Suppressor macrophage treated with lipopolysaccharide for 4 hours (primary cell): ENCODE results near the gene DLG2.

Source experiments
- DNase-seq: peaks from one replicate; pipeline ENCODE4 v3.0.0-alpha.2; 2020

Gene DLG2

GRCh38 chr11:84297570-84297969, 1329.6 kb downstream of the DLG2 start:
- no peak for DNase-seq

- no peak for DNase-seq
Measured at GRCh38 chr11:84295815-84296214, 1331.3 kb downstream of the DLG2 start.

DNA sequence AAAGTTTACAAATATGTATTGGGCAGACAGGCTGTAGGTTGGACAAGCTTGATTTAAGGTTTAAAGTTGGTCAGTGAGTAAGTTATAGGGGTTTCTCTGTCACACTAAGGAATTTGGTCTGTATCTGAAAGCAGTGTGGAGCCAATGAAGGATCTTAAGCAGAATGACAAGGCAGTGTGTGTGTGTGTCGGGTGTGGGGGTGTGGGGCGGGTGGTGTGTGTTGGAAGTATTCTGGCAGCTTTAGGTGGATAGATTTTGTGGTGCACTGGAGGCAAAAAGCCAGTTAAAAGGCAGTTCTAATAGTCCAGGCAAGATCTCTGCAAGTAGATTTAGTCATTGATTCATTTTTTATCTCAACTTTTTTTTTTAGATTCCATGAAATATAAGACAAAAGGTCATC, 1334.2 kb downstream of the DLG2 start:
- DNase-seq, result no peak

DNA sequence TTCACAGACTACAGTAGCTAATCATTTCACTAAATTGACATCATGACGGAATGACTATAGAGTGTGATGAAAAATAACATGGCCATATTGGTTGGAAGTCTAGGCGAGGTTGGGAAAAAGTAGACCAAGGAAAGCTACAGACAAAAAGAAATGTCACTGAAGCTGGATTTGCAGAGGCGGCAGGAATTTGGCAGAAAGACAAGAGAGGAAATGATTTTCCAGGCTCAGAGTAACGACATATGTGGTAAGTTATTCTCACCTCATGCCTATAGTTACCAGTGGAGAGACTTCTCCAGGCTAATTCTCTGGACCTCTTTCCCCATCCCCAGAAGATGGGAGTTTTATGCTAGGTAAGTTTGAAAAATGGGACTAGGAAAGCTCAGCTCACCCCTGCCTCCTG, 1335.1 kb downstream of the DLG2 start:
- no peak for DNase-seq

DNA sequence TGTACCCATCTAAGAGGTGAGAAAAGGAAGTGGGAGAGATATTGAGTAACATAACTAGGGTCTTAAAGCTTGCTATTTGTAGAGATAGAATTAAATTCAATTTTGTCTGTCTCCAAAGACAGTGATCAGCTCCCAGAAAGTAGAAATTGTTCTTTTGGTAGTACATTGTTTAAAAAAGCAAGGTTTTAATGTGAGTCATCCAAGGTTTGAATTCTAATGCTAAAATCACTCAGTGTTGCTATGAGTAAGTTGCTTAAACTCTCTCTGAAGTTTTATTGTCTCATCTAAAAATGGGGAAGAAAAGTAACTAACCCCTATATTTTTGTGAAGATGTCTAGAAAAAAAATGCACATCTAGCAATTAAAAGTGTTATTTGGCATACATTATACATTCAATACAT, 1336.5 kb downstream of the DLG2 start:
- no peak for DNase-seq

GRCh38 chr11:84289381-84289906, 1337.7 kb downstream of the DLG2 start:
- DNase-seq, result no peak

GRCh38 chr11:84273541-84273940, 1353.6 kb downstream of the DLG2 start:
- no peak for DNase-seq

DNA sequence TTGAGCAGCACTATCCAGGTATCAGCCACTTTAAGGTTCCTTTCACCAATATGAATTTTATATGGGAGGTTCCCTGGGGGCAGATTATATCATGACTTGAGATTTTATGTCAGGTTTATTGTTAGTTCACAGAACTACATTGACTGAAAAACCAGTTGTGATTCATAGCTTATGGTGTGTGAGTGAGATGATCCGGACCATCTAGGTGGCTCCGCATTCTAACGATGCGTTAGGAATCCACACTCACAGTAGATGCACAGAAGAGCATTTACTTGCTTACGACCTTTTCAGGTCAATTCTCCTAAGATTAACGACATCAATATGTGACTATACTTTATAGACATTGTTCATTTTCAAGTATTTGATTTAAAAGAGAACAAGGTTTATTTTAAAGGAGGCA, 1356.7 kb downstream of the DLG2 start:
- no peak for DNase-seq

DNA sequence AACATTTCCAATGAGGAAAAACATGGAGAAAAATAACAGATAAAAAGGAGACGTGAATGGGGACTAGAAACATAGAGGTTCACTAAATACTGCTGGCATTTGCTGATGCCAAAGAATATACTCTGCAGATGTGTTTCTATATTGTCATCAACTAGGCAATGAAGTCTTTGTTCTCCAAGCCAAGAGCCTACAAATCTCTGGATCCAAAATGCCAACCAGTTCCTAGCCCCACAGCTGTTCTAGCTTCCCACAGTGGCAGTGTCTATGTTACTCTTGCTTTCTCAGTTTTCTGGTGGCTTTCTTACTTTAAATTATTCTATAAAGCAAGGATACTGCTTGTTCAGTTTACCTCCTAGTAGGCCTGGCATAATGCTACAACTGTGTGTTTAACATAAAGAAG, 1363.1 kb downstream of the DLG2 start:
- DNase-seq, result no peak

DNA sequence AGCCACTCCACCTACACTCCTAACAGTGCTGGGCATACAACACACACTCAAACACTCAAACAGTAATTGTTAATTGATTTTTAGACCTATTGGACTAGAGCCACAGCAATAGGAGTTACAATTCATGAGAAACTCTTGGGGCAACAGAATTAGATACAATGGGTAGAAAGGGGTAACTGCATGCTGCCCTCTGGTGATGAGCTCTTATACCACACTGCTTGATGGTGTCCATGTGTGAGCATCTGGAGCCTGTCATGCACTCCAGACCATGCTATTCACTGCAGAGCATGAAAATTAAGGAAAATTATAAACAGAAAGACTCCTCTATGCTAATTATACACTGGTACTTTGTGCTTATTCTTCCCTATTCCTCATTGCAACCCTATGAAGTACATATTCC, 1365.4 kb downstream of the DLG2 start:
- DNase-seq, result no peak

DNA sequence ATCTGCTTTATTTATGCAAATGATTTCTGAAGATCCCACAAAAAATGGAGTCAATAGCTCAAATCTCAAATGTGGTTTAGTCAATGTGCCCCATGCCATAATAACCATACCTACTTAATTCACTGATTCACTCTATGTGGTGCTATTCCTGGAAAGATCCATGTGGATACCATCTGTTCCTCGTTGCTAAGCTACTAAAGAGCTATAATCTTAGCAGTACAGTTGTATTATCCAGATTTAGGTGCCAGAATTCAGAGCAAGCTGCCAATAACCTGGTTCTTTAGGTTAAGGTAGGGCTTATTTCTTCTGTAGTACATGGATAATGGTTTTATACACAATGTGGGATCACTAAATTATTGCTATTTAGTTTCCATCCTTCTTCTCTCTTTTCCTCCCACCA, 1366.3 kb downstream of the DLG2 start:
- DNase-seq, result no peak

GRCh38 chr11:84256618-84257017, 1370.5 kb downstream of the DLG2 start:
- no peak for DNase-seq

DNA sequence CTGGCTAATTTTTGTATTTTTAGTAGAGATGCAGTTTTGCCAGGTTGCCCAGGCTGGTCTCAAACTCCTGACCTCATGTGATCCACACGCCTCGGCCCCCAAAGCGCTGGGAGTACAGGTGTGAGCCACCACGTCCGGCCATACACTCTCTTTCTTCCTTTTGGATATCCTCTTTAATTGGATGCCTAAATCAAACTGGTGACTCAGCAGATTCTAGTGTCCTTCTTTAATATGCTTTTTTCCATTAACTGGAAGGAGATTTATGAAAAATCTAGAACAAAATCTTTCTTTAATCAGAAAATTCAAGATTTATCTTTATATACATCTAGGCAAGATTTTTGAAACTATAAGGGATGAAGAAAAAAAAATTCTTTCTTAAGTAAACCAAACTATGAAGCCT, 1371.7 kb downstream of the DLG2 start:
- DNase-seq, result no peak

DNA sequence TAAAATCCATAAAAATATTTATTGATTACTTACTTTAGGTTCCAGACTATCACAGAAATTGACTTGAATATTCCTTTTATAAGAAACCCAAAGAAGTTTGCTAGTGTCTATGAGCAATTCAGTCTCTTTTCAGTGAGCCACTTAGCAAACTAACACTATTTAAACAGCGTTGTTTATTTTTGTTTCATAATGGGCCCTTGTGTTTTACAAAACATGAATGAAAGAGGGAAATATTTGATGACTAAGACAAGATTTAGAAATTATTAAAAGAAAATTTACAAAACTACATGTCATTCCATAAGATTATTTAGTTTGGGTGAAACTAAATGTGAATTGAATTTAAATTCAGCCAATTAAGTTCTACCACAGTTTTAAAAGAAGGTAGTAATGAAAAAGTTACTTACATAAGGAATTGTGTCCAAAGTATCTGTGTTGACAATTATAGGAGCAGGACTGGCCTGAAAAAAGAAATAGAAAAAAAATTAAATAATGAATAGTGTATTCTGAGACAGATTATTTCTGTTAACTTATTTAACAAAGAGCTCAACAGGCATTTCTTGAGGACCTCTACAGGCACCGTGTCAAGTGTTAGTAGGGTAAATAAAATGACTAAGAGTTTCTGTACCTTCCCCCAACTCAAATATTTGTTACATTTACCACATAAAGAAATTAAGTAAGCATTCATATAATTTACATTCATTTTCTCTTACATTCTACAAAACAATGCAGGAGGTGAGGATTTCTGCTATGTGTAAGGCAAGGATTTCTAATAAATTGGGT, 1376.1 kb downstream of the DLG2 start:
- no peak for DNase-seq

DNA sequence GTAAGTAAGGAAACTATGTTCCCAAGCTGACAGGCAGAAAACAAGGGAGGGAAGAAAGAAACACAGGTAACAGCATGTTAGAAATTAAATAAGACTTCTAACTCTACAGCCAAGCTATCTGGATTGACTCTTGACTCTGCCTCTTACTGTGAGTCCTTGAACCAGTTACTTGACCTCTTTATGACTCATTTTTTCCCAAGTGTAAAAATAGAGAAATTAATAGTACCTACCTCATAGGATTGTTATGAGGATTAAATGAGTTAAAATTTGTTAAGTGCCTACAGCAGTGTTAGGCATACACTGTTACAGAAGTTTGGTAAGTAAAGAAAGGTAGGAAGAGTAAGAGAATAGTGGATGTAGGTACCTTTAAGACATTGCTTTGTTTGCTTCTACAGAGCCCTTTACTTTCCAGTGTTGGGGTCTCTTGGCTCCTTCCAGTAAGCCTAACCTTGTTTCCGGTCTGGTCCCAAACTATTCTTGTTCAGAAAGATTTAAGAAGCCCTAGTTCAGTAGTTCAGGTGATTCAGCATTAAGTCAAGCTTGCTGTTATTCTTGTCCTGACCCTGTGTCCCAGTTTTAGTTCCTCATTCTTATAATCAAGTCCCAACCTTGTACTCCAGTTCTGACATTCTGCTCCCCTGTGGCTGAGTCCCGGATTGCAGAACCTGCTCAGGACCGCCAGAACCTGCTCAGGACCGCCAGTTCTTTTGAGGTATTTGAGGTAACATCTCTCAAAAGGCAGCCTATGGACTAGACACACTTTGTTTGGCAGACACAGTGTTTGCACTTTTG, 1377.6 kb downstream of the DLG2 start:
- DNase-seq, result no peak

- DNase-seq, result no peak
Measured at GRCh38 chr11:84247926-84248325, 1379.2 kb downstream of the DLG2 start.

GRCh38 chr11:84247129-84247528, 1380.0 kb downstream of the DLG2 start:
- no peak for DNase-seq

- no peak for DNase-seq
Measured at GRCh38 chr11:84243629-84244263, 1383.4 kb downstream of the DLG2 start.

DNA sequence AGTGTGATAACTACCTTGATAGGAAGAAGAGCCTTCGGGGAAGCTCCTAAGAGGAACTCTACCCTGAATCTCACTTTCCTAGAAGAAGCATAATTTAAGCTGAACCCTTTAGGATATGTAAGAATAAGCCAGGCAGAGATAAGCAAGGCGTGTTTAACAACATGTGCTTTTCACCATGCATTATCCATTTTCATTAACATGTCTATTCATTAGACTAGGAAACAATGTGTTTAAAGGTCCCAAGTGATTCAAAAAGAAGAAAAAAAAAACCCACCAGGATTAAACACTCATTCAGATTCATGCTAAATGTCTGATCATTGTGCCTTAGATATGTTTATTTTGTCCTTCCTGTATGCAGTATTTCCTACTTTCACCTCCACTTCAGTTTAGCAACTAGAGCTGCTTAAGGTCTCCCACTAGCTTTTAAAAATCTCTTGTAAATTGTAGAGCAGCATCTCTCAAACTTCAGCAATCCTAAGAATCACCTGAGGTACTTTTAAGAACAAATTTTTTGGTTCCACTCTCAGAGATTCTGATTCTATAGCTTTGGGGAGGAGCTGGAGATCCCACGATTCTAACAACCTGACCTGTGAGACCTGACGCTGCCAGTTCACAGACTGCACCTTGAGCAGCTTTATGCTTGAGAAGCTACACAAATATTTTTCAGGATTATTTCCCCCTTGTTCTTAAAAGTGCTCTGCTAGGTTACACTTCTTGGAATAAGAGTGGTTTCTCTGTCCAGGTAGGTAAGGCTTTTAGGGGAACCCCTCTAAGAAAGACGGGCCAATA, 1385.6 kb downstream of the DLG2 start:
- no peak for DNase-seq

DNA sequence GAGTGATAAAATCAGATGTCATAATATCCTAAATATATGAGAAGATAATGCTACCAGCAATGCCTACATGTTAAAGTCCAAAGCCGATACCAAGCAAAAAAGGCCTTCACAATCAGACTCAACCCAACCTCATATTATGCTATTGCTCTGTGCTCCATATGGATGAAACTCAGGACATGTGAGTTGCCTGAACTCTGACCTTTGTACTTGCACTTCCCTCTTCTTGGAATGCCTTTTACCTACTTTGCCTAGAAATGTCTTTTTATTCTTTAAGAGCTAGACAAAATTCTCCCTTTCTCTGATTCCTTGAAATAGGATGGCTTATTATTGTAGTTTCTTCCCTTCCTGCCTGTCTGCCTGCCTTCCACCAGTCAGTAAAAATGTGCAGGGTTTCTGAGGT, 1386.3 kb downstream of the DLG2 start:
- no peak for DNase-seq

GRCh38 chr11:84236436-84236835, 1390.7 kb downstream of the DLG2 start:
- no peak for DNase-seq

- no peak for DNase-seq
Measured at GRCh38 chr11:84234462-84235202, 1392.5 kb downstream of the DLG2 start.
